ENCODE results near the gene BCAP31.

GRCh38 chrX:153772316-153773217, 48.4 kb upstream of the BCAP31 start:
- TF ChIP-seq, protein P1, sequence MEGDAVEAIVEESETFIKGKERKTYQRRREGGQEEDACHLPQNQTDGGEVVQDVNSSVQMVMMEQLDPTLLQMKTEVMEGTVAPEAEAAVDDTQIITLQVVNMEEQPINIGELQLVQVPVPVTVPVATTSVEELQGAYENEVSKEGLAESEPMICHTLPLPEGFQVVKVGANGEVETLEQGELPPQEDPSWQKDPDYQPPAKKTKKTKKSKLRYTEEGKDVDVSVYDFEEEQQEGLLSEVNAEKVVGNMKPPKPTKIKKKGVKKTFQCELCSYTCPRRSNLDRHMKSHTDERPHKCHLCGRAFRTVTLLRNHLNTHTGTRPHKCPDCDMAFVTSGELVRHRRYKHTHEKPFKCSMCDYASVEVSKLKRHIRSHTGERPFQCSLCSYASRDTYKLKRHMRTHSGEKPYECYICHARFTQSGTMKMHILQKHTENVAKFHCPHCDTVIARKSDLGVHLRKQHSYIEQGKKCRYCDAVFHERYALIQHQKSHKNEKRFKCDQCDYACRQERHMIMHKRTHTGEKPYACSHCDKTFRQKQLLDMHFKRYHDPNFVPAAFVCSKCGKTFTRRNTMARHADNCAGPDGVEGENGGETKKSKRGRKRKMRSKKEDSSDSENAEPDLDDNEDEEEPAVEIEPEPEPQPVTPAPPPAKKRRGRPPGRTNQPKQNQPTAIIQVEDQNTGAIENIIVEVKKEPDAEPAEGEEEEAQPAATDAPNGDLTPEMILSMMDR (IDR thresholded peaks at IDR 0.05), result no peak
- TF ChIP-seq POLR2A (IDR thresholded peaks at IDR 0.05), result no peak

Data from gastroesophageal sphincter (tissue), 3 donors.